GM21619 (cell line): ENCODE results near the gene PPOX.

Source experiments
- ATAC-seq: cut with Tn5 transposase; IDR thresholded peaks from one replicate; pipeline ENCODE4 v1.9.1; 2021; ENCODE audit not compliant: unreplicated experiment

Gene PPOX

GRCh38 chr1:161175771-161176453, 9.7 kb downstream of the PPOX start:
- no peak for ATAC-seq

GRCh38 chr1:161176468-161177111, 10.4 kb downstream of the PPOX start:
- no peak for ATAC-seq

GRCh38 chr1:161177112-161177935, 11.1 kb downstream of the PPOX start, which contains the start of gene B4GALT3:
TSS of gene B4GALT3 (minus strand) at chr1:161177507. CDS start at chr1:161176060, 1,447 bp downstream.
- peak; percentile 73 for ATAC-seq

GRCh38 chr1:161177936-161178244, 11.7 kb downstream of the PPOX start:
- no peak for ATAC-seq

GRCh38 chr1:161179698-161180097, 13.5 kb downstream of the PPOX start:
- no peak for ATAC-seq

GRCh38 chr1:161180639-161181038, 14.4 kb downstream of the PPOX start:
- ATAC-seq: no peak

GRCh38 chr1:161182214-161182613, 16.0 kb downstream of the PPOX start:
- ATAC-seq: peak; percentile 48

- ATAC-seq: peak; percentile 62
Observed at GRCh38 chr1:161185282-161185682, 19.1 kb downstream of the PPOX start.

GRCh38 chr1:161185732-161186311, 19.6 kb downstream of the PPOX start:
- ATAC-seq: peak; percentile 18

- ATAC-seq: no peak
Observed at GRCh38 chr1:161187311-161187710, 21.1 kb downstream of the PPOX start.

- no peak for ATAC-seq
Observed at GRCh38 chr1:161188381-161188780, 22.2 kb downstream of the PPOX start.

- no peak for ATAC-seq
Observed at GRCh38 chr1:161189036-161189435, 22.8 kb downstream of the PPOX start.

GRCh38 chr1:161190962-161191521, 24.8 kb downstream of the PPOX start:
- no peak for ATAC-seq

GRCh38 chr1:161191971-161192370, 25.7 kb downstream of the PPOX start:
- ATAC-seq: no peak

GRCh38 chr1:161192476-161193465, 26.5 kb downstream of the PPOX start:
- ATAC-seq: peak; percentile 71

- no peak for ATAC-seq
Observed at GRCh38 chr1:161193561-161194235, 27.5 kb downstream of the PPOX start.

- no peak for ATAC-seq
Observed at GRCh38 chr1:161195171-161195570, 28.9 kb downstream of the PPOX start.

- ATAC-seq: no peak
Observed at GRCh38 chr1:161196111-161196510, 29.9 kb downstream of the PPOX start.
